ENCODE measurements around the gene UST.
A peak's percentile ranks its signal among the peaks of the same experiment; 100 is the strongest.

UST gene

DNA sequence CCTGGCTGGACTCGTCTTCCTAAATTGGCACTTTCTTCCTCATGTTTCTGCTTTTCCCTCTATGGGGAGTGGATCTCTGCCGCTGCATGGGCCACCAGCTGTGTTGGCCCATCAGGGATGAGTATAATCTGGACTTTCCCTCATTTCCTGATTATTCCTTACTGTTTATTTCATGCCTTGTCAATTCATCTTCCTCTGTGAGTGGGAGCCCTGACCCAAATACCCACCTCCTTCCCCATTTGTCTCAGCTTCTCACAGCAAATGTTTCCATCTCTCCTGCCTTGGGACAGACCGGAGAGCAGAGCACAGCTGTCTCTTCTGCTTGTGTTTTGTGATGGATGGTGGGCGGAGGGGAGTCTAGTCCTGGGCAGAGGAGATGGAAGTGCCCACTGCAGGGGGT, 212.7 kb downstream of the UST start:
- Histone ChIP-seq H3K36me3 (ENCODE audit: control insufficient read depth, insufficient read depth, low read length, severe bottlenecking) (no peaks in the 10 kb centered on the region), H3K4me1 (ENCODE audit: control insufficient read depth, insufficient read depth, low read length) (no peaks in the 10 kb centered on the region), H3K9me3 (ENCODE audit: control insufficient read depth, low read length) (no peaks in the 10 kb centered on the region), H3K9ac (ENCODE audit: low read length) (no peak overlapping the region), H3K4me3 (ENCODE audit: low read length) (no peak overlapping the region), H3K27me3 (replicated peaks; ENCODE audit: control insufficient read depth, insufficient read depth, low read length) (no peaks in the 10 kb centered on the region)
- DNase-seq (ENCODE audit: low read depth) = no peak

GRCh38 chr6:148962854-148963515, 216.2 kb downstream of the UST start:
- Histone ChIP-seq H3K36me3 (ENCODE audit: control insufficient read depth, insufficient read depth, low read length, severe bottlenecking) (no peaks in the 10 kb centered on the region), H3K27me3 (replicated peaks; ENCODE audit: control insufficient read depth, insufficient read depth, low read length) (no peaks in the 10 kb centered on the region), H3K4me1 (ENCODE audit: control insufficient read depth, insufficient read depth, low read length) (peaks cover 3% of the 10 kb centered on the region), H3K4me3 (ENCODE audit: low read length) (no peak overlapping the region), H3K9me3 (ENCODE audit: control insufficient read depth, low read length) (no peaks in the 10 kb centered on the region), H3K9ac (ENCODE audit: low read length) (no peak overlapping the region)
- no peak for DNase-seq (ENCODE audit: low read depth)

DNA sequence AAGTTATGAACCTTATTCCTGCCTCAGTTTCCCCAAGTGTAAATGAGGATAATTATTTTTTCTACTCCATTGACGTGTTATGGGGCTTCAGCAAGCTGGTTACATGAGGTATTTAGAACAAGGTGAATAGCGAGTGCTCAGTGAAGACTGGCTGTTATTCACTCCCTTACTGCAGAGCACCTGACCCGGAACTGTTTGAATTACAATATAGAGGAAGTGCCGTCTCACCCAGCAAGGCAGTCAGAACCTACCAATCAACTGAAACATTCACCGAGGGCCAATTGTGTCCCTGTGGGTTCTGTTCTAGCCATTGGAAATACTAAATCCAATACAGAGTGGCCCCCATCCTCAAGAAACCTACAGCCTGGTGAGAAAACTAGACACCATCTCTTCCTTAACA, 216.9 kb downstream of the UST start:
- Histone ChIP-seq H3K9ac (ENCODE audit: low read length) (no peak overlapping the region), H3K9me3 (ENCODE audit: control insufficient read depth, low read length) (no peaks in the 10 kb centered on the region), H3K4me1 (ENCODE audit: control insufficient read depth, insufficient read depth, low read length) (peaks cover 10% of the 10 kb centered on the region)

DNA sequence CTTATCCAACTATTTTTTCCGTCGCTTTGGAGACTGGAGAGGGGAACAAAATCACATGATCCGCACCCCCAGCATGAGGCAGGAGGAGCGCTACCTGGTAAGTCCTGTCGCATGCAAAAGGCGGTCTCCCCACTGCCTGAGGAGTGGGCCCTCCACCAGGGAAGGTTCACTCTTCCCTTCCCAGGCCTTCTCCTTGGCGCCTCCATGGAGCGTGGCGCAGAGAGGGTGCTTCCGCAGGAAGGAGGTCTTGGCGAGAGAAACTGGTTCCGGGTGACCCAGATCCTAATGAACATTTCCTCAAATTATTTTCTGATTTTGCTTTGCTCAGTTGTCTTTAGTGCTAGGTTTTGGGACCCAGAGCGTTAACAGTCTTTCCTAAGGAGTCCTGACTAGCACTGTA, 217.6 kb downstream of the UST start:
- Histone ChIP-seq H3K4me3 (ENCODE audit: low read length) (no peak overlapping the region), H3K4me1 (ENCODE audit: control insufficient read depth, insufficient read depth, low read length) (peaks cover 17% of the 10 kb centered on the region), H3K9ac (ENCODE audit: low read length) (no peak overlapping the region), H3K9me3 (ENCODE audit: control insufficient read depth, low read length) (no peaks in the 10 kb centered on the region), H3K27me3 (replicated peaks; ENCODE audit: control insufficient read depth, insufficient read depth, low read length) (no peaks in the 10 kb centered on the region), H3K36me3 (ENCODE audit: control insufficient read depth, insufficient read depth, low read length, severe bottlenecking) (no peaks in the 10 kb centered on the region)
- DNase-seq (ENCODE audit: low read depth) = no peak

More for the DNA sequence above, 216.9 kb downstream of the UST start:
- DNase-seq (ENCODE audit: low read depth) = no peak
- Histone ChIP-seq H3K36me3 (ENCODE audit: control insufficient read depth, insufficient read depth, low read length, severe bottlenecking) (no peaks in the 10 kb centered on the region), H3K4me3 (ENCODE audit: low read length) (no peak overlapping the region), H3K27me3 (replicated peaks; ENCODE audit: control insufficient read depth, insufficient read depth, low read length) (no peaks in the 10 kb centered on the region)

DNA sequence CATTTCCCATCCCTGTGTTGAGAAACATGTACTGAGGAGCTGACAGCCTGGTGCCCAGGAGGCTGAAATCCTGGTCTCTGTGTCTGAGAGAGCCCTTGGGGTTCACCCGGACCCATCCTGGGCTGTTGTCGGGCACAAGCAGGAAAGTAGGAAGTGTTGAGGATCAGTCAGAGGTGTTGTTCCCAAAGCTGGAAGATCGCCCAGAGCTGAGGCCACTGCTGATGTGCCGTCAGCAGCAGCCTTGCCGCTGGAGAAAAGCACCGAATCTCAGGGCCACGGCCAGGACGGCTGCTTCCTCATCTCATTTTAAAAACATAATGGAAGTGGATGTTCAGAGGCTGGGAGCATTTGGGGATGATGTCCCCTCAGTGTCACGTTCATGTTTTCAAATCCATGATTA, 218.5 kb downstream of the UST start:
- no peaks in the 10 kb centered on the region for H3K27me3 ChIP-seq (replicated peaks; ENCODE audit: control insufficient read depth, insufficient read depth, low read length)
- H3K4me3 ChIP-seq (ENCODE audit: low read length) = no peak overlapping the region
- H3K36me3 ChIP-seq (ENCODE audit: control insufficient read depth, insufficient read depth, low read length, severe bottlenecking) = no peaks in the 10 kb centered on the region
- H3K9me3 ChIP-seq (ENCODE audit: control insufficient read depth, low read length) = no peaks in the 10 kb centered on the region
- H3K4me1 ChIP-seq (ENCODE audit: control insufficient read depth, insufficient read depth, low read length) = peaks cover 26% of the 10 kb centered on the region
- no peak overlapping the region for H3K9ac ChIP-seq (ENCODE audit: low read length)
- DNase-seq (ENCODE audit: low read depth) = no peak

DNA sequence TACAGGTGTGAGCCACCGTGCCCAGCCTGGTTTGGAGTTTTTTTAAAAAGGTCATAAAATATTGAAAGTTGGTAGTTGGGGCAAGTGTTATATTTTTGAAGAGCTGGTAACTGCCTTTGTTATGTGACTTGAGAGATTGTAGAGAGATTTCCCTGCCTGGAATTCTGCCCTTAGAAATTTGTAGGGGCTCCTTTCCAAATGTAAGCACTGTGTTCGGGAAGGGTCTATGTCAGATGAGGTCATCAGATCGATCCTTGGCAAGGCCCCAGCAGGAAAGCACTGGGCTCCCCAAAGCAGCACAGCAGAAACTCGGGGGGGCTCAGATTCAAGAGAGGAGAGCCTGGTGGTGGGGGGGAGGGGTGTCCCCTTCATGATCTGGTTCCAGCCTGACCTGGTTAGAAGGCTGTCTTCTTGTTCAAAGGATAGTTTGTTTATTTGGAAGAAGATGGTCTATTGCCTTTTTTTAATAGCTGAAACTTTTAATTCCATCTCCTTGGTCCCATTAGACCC, 220.2 kb downstream of the UST start:
- H3K36me3 ChIP-seq (ENCODE audit: control insufficient read depth, insufficient read depth, low read length, severe bottlenecking) = no peaks in the 10 kb centered on the region
- no peak overlapping the region for H3K4me3 ChIP-seq (ENCODE audit: low read length)
- no peak for DNase-seq (ENCODE audit: low read depth)
- H3K9me3 ChIP-seq (ENCODE audit: control insufficient read depth, low read length) = no peaks in the 10 kb centered on the region
- peaks cover 33% of the 10 kb centered on the region for H3K4me1 ChIP-seq (ENCODE audit: control insufficient read depth, insufficient read depth, low read length)
- no peak overlapping the region for H3K9ac ChIP-seq (ENCODE audit: low read length)
- no peaks in the 10 kb centered on the region for H3K27me3 ChIP-seq (replicated peaks; ENCODE audit: control insufficient read depth, insufficient read depth, low read length)

GRCh38 chr6:148967541-148967956, 220.7 kb downstream of the UST start:
- H3K9ac ChIP-seq (ENCODE audit: low read length) = no peak overlapping the region
- no peaks in the 10 kb centered on the region for H3K36me3 ChIP-seq (ENCODE audit: control insufficient read depth, insufficient read depth, low read length, severe bottlenecking)
- H3K4me3 ChIP-seq (ENCODE audit: low read length) = no peak overlapping the region
- DNase-seq (ENCODE audit: low read depth) = no peak
- H3K9me3 ChIP-seq (ENCODE audit: control insufficient read depth, low read length) = no peaks in the 10 kb centered on the region
- H3K4me1 ChIP-seq (ENCODE audit: control insufficient read depth, insufficient read depth, low read length) = peaks cover 33% of the 10 kb centered on the region
- no peaks in the 10 kb centered on the region for H3K27me3 ChIP-seq (replicated peaks; ENCODE audit: control insufficient read depth, insufficient read depth, low read length)

DNA sequence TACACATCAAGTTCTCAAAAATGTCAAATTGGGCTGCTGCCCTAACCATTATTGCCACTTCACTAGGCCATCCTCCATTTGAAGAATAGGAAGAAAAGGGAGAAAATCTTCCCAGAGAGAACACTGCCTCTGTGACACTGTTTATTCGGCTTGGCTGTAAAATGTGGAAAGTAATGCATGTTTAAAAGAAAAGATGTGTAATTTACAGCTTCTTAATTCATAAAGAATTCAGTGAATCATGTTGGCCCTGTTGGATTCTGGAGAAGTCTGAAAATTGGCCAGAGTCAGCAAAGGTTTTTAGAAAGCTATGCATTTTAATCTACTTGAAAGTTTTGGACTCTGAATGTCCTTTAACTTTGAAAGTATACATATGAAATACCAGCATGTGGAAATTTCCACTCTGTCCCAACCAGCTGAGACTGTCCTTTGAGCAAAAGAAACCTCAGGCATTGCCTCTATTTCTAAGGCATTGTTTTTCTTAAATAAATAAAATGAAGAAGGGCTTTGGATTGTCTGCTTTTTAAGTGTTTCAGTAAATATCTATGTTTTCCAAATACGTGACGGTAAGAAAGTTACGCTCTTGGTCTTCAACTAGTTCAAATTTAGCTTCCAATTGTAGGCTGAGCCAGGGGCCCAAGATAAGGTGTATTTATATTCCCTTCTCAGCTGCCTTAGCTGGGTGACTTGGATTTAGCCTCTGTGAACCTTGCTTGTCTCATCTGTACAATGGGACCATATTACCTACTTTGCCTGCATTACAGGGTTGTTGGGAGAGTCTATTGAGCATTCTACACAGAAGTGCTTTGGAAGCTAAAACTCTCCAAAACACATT, 222.2 kb downstream of the UST start:
- peak; percentile 77 for DNase-seq (ENCODE audit: low read depth)
- Histone ChIP-seq H3K36me3 (ENCODE audit: control insufficient read depth, insufficient read depth, low read length, severe bottlenecking) (no peaks in the 10 kb centered on the region), H3K27me3 (replicated peaks; ENCODE audit: control insufficient read depth, insufficient read depth, low read length) (no peaks in the 10 kb centered on the region), H3K9me3 (ENCODE audit: control insufficient read depth, low read length) (no peaks in the 10 kb centered on the region), H3K4me3 (ENCODE audit: low read length) (peak overlapping the region; percentile 55), H3K4me1 (ENCODE audit: control insufficient read depth, insufficient read depth, low read length) (peaks cover 38% of the 10 kb centered on the region), H3K9ac (ENCODE audit: low read length) (peak overlapping the region; percentile 70)

- Histone ChIP-seq H3K4me1 (ENCODE audit: control insufficient read depth, insufficient read depth, low read length) (peaks cover 40% of the 10 kb centered on the region), H3K36me3 (ENCODE audit: control insufficient read depth, insufficient read depth, low read length, severe bottlenecking) (no peaks in the 10 kb centered on the region), H3K9me3 (ENCODE audit: control insufficient read depth, low read length) (no peaks in the 10 kb centered on the region), H3K4me3 (ENCODE audit: low read length) (peak overlapping the region; percentile 55), H3K27me3 (replicated peaks; ENCODE audit: control insufficient read depth, insufficient read depth, low read length) (no peaks in the 10 kb centered on the region), H3K9ac (ENCODE audit: low read length) (peak overlapping the region; percentile 70)
- DNase-seq (ENCODE audit: low read depth) = peak; percentile 13
Observed at GRCh38 chr6:148969603-148970061, 222.8 kb downstream of the UST start.

GRCh38 chr6:148971031-148971927, 224.4 kb downstream of the UST start:
- no peaks in the 10 kb centered on the region for H3K9me3 ChIP-seq (ENCODE audit: control insufficient read depth, low read length)
- H3K4me1 ChIP-seq (ENCODE audit: control insufficient read depth, insufficient read depth, low read length) = peaks cover 40% of the 10 kb centered on the region
- no peak for DNase-seq (ENCODE audit: low read depth)

DNA sequence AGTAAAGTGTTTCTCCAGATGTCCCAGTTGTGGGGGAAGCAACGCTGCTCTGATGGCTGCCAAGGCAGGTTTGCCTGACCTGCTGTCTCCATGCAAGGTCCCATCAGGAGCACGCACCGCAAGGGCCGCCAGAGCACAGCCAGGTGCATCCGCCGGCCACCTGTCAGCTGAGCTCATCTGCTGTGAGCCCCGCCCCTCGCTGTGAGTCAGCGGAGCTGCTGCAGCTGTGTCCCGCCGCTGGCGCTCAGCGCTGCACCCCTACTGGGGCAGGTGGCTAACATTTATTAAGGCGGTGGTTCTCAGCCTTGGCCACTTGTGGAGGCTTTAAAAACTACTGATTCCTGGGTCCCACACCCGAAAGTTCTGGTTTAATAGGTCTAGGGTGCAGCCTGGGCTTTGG, 225.7 kb downstream of the UST start:
- no peaks in the 10 kb centered on the region for H3K27me3 ChIP-seq (replicated peaks; ENCODE audit: control insufficient read depth, insufficient read depth, low read length)
- no peaks in the 10 kb centered on the region for H3K36me3 ChIP-seq (ENCODE audit: control insufficient read depth, insufficient read depth, low read length, severe bottlenecking)
- peaks cover 40% of the 10 kb centered on the region for H3K4me1 ChIP-seq (ENCODE audit: control insufficient read depth, insufficient read depth, low read length)
- no peaks in the 10 kb centered on the region for H3K9me3 ChIP-seq (ENCODE audit: control insufficient read depth, low read length)
- H3K9ac ChIP-seq (ENCODE audit: low read length) = no peak overlapping the region
- H3K4me3 ChIP-seq (ENCODE audit: low read length) = no peak overlapping the region
- no peak for DNase-seq (ENCODE audit: low read depth)

More at GRCh38 chr6:148971031-148971927, 224.4 kb downstream of the UST start:
- Histone ChIP-seq H3K4me3 (ENCODE audit: low read length) (no peak overlapping the region), H3K9ac (ENCODE audit: low read length) (no peak overlapping the region), H3K36me3 (ENCODE audit: control insufficient read depth, insufficient read depth, low read length, severe bottlenecking) (no peaks in the 10 kb centered on the region), H3K27me3 (replicated peaks; ENCODE audit: control insufficient read depth, insufficient read depth, low read length) (no peaks in the 10 kb centered on the region)
